DOHH2 (cell line): ENCODE data around the gene LPA.
"Not testable (repeated sequence)": the region's sequence is repeated elsewhere in the genome, so short reads cannot be mapped to it uniquely, and the experiment has no call there.

Experiments
- H3F3A ChIP-seq: fragments of 200-600 bp; sonication (generic), shearing (Covaris generic); 2 replicates; pipeline ENCODE4 v1.6.0; 2016; ENCODE audit warnings: antibody characterized with exemption, mild to moderate bottlenecking; ENCODE audit not compliant: control insufficient read depth, insufficient read depth
- H3K27ac ChIP-seq: fragments of 200-600 bp; sonication (generic); 2 replicates; pipeline ENCODE4 v1.5.1; 2014; ENCODE audit warnings: low read depth, mild to moderate bottlenecking, low read length, moderate library complexity
- H3K27me3 ChIP-seq: fragments of 200-600 bp; sonication (generic); 2 replicates; pipeline ENCODE4 v1.6.1; 2014; ENCODE audit warnings: mild to moderate bottlenecking, low read length, mixed read lengths; ENCODE audit not compliant: control insufficient read depth
- H3K36me3 ChIP-seq: fragments of 200-600 bp; sonication (generic); 2 replicates; pipeline ENCODE4 v1.6.1; 2014; ENCODE audit warnings: mild to moderate bottlenecking, low read length, moderate library complexity, mixed read lengths; ENCODE audit not compliant: control insufficient read depth
- H3K4me1 ChIP-seq: fragments of 200-600 bp; sonication (generic); 2 replicates; pipeline ENCODE4 v1.6.1; 2014; ENCODE audit warnings: mild to moderate bottlenecking, low read length, mixed read lengths; ENCODE audit not compliant: control insufficient read depth
- H3K4me2 ChIP-seq: fragments of 200-600 bp; sonication (generic); 2 replicates; pipeline ENCODE4 v1.6.0; 2014; ENCODE audit warnings: mild to moderate bottlenecking, low read length, moderate library complexity
- H3K4me3 ChIP-seq: fragments of 200-600 bp; sonication (generic); 2 replicates; pipeline ENCODE4 v1.5.1; 2014; ENCODE audit warnings: mild to moderate bottlenecking, low read length, mixed read lengths
- H3K79me2 ChIP-seq: fragments of 200-600 bp; sonication (generic); 2 replicates; pipeline ENCODE4 v1.6.1; 2014; ENCODE audit warnings: mild to moderate bottlenecking, low read length, mixed read lengths; ENCODE audit not compliant: control insufficient read depth
- H3K9me2 ChIP-seq: fragments of 200-600 bp; sonication (generic); replicated peaks from 2 replicates; pipeline ENCODE4 v1.6.1; 2014; ENCODE audit warnings: mild to moderate bottlenecking, low read length, mixed read lengths; ENCODE audit not compliant: control insufficient read depth
- H3K9me3 ChIP-seq: fragments of 200-600 bp; sonication (generic); 2 replicates; pipeline ENCODE4 v1.6.1; 2014; ENCODE audit warnings: antibody characterized with exemption, low read length, mixed read lengths; ENCODE audit not compliant: control insufficient read depth, insufficient read depth
- H4K20me1 ChIP-seq: fragments of 200-600 bp; sonication (generic); 2 replicates; pipeline ENCODE4 v1.6.0; 2014; ENCODE audit warnings: low read depth, mild to moderate bottlenecking, antibody characterized with exemption, low read length, moderate library complexity; ENCODE audit not compliant: control insufficient read depth, insufficient read depth
- EZH2phosphoT487 ChIP-seq: fragments of 200-600 bp; sonication (generic); IDR thresholded peaks from 2 replicates; pipeline ENCODE4 v1.6.1; 2017; ENCODE audit warnings: borderline replicate concordance, mild to moderate bottlenecking, antibody characterized with exemption, low read length, moderate library complexity, mixed read lengths
- TF ChIP-seq, protein P1 (sequence below): fragments of 200-600 bp; sonication (generic); IDR thresholded peaks from one replicate; pipeline ENCODE4 v1.5.1; 2014; ENCODE audit warnings: antibody characterized with exemption, mild to moderate bottlenecking, low read depth, low read length; ENCODE audit not compliant: poor library complexity, severe bottlenecking

The LPA gene

DNA sequence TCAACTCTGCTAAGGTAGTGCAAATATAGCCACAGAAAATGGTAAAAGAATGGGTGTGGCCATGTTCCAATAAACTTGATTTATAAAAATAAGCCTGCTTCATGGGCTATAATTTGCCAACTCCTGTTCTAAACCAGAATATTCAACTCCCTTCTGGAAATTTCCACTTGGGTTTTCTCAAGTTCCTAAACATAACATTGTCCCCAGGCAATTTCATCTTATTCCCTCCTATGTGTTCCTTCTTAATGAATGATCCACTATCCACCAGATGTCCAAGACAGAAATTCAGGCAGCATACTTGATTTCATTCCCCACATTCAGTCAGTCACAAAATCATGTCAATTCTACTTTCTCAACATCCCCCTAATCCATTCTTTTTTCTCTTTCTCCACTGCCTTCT, 30.9 kb upstream of the LPA start:
- H3K36me3 ChIP-seq = not testable (repeated sequence)

DNA sequence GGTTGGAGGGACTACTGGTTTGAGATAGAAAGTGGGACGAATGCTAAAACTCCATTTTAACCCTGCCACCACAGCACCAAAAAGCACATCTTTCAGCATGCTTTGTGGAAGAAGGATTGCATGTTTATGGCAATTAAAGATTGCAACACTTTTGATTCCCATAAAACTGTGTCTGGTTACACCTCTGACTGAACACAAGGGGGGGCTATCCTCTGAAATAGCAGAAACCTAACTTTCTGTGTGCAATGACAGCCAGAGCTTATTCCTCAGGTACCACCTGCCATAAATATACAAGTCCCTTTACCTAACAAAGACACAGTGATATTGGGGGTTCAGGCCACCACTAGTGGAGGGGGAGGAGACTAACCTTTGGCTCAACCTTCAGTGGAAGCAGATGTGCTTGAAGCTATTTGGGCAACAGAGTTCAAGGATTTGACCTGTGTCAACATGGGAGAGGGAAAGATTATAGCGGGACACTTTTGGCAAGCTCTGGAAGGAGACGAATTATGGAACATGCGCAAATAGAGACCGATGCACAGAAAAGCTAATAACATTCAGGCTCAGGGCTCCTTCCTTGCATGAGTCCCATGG, 28.4 kb upstream of the LPA start:
- no peak for TF ChIP-seq EZH2phosphoT487
- TF ChIP-seq, protein P1, sequence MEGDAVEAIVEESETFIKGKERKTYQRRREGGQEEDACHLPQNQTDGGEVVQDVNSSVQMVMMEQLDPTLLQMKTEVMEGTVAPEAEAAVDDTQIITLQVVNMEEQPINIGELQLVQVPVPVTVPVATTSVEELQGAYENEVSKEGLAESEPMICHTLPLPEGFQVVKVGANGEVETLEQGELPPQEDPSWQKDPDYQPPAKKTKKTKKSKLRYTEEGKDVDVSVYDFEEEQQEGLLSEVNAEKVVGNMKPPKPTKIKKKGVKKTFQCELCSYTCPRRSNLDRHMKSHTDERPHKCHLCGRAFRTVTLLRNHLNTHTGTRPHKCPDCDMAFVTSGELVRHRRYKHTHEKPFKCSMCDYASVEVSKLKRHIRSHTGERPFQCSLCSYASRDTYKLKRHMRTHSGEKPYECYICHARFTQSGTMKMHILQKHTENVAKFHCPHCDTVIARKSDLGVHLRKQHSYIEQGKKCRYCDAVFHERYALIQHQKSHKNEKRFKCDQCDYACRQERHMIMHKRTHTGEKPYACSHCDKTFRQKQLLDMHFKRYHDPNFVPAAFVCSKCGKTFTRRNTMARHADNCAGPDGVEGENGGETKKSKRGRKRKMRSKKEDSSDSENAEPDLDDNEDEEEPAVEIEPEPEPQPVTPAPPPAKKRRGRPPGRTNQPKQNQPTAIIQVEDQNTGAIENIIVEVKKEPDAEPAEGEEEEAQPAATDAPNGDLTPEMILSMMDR = peak; percentile 52
- Histone ChIP-seq H3K79me2 (no peaks in the 10 kb centered on the region), H3K9me3 (no peaks in the 10 kb centered on the region)

More for the DNA sequence above, 30.9 kb upstream of the LPA start:
- H3K9me3 ChIP-seq, H3K4me1 ChIP-seq, H3K4me3 ChIP-seq, H3K9me2 ChIP-seq, H3F3A ChIP-seq, H3K79me2 ChIP-seq, H3K4me2 ChIP-seq, H4K20me1 ChIP-seq, H3K27ac ChIP-seq, H3K27me3 ChIP-seq: not testable (repeated sequence)

DNA sequence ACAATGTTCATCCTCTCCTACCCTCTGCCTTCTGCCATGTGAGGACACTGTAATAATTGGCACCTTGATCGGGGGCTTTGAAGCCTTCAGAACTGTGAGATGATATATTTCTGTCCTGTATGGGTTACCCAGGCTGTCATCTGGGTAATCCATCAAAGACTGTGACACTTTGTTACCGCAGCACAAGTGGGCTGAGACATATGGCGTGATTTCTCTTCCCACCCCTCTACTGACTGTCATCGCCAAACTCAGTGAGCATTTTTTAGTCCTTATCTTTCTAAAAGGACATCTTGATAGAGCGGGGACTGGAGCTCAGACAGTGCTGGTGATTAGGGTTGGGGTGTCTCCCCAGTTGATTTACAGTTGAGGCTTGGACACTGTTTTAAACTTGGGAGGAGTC, 27.5 kb upstream of the LPA start:
- H3K4me2 ChIP-seq = no peak overlapping the region
- no peak for TF ChIP-seq EZH2phosphoT487
- TF ChIP-seq, protein P1 = no peak
- no peak overlapping the region for H3K4me3 ChIP-seq
- no peaks in the 10 kb centered on the region for H3K9me3 ChIP-seq
- H3K9me2 ChIP-seq = no peaks in the 10 kb centered on the region
- no peaks in the 10 kb centered on the region for H3K36me3 ChIP-seq
- H3K79me2 ChIP-seq = no peaks in the 10 kb centered on the region
- no peaks in the 10 kb centered on the region for H3F3A ChIP-seq
- H3K27me3 ChIP-seq = no peaks in the 10 kb centered on the region
- H3K4me1 ChIP-seq = no peaks in the 10 kb centered on the region
- no peak overlapping the region for H3K27ac ChIP-seq
- H4K20me1 ChIP-seq = no peaks in the 10 kb centered on the region

More for the DNA sequence above, 28.4 kb upstream of the LPA start:
- H3K9me2 ChIP-seq = no peaks in the 10 kb centered on the region
- no peak overlapping the region for H3K4me2 ChIP-seq
- no peaks in the 10 kb centered on the region for H3K27me3 ChIP-seq
- no peak overlapping the region for H3K27ac ChIP-seq
- H3K36me3 ChIP-seq = no peaks in the 10 kb centered on the region
- H4K20me1 ChIP-seq = no peaks in the 10 kb centered on the region
- no peak overlapping the region for H3K4me3 ChIP-seq
- no peaks in the 10 kb centered on the region for H3F3A ChIP-seq
- no peaks in the 10 kb centered on the region for H3K4me1 ChIP-seq

DNA sequence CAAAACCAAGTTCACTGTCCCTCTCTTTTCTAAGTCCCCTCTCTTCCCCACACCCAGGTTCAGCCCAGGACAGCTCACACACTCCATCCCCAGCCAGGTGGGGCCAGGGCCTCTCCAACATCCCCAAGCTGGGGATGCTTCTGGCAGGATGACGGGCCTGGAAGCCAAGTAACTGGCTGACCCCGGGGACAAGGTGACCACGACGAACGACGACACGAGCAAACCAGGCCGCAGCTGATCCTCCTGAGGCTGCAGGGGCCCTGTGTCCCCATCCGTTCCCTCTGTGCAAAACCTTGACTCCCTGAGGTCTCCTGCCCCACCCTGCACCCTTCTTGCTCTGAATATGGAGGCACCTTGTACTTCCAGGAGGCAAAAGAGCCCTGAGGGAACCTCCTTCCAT, 26.4 kb upstream of the LPA start:
- no peaks in the 10 kb centered on the region for H4K20me1 ChIP-seq
- H3K4me2 ChIP-seq = no peak overlapping the region
- no peak overlapping the region for H3K4me3 ChIP-seq
- H3K36me3 ChIP-seq = no peaks in the 10 kb centered on the region
- no peaks in the 10 kb centered on the region for H3F3A ChIP-seq
- no peaks in the 10 kb centered on the region for H3K79me2 ChIP-seq
- H3K9me3 ChIP-seq = no peaks in the 10 kb centered on the region
- H3K27me3 ChIP-seq = no peaks in the 10 kb centered on the region
- H3K27ac ChIP-seq = no peak overlapping the region
- no peak for TF ChIP-seq EZH2phosphoT487
- no peaks in the 10 kb centered on the region for H3K9me2 ChIP-seq
- H3K4me1 ChIP-seq = no peaks in the 10 kb centered on the region
